Chondrocyte (in vitro differentiated cells): ENCODE data around the gene NGLY1. TPM values are rescaled to one million over a fixed set of nuclear protein-coding genes. Genes with fewer than 3 reads are reported as not detected.

Source experiments
- DNase-seq: peaks from one replicate; pipeline ENCODE4 v3.0.0; 2021; ENCODE audit warnings: mixed read lengths, low spot score
- H3K27ac Mint-ChIP-seq: one replicate; pipeline ENCODE4 v1.8.0; 2021; ENCODE audit warnings: mild to moderate bottlenecking, moderate library complexity, mixed read lengths; ENCODE audit not compliant: unreplicated experiment
- H3K27me3 Mint-ChIP-seq: 2 replicates; pipeline ENCODE4 v1.8.0; 2021; ENCODE audit warnings: low read depth, mixed read lengths
- H3K36me3 Mint-ChIP-seq: 2 replicates; pipeline ENCODE4 v1.8.0; 2021; ENCODE audit warnings: low read depth, mixed read lengths
- H3K4me1 Mint-ChIP-seq: 2 replicates; pipeline ENCODE4 v1.8.0; 2021; ENCODE audit warnings: low read depth, mild to moderate bottlenecking, mixed read lengths
- H3K4me3 Mint-ChIP-seq: one replicate; pipeline ENCODE4 v1.8.0; 2021; ENCODE audit warnings: mild to moderate bottlenecking, moderate library complexity, mixed read lengths; ENCODE audit not compliant: unreplicated experiment
- H3K9me3 Mint-ChIP-seq: 2 replicates; pipeline ENCODE4 v1.8.0; 2021; ENCODE audit warnings: low read depth, mixed read lengths
- CTCF ChIP-seq: fragments of 200-600 bp; sonication (generic); IDR thresholded peaks from 2 replicates; pipeline ENCODE4 v1.5.0; 2021; ENCODE audit warnings: antibody characterized with exemption, mild to moderate bottlenecking, moderate library complexity
- total RNA-seq: library from RNA; stranded (reverse); gene quantifications from 3 replicates; pipeline ENCODE4 v1.2.1, GENCODE V29; 2021

Gene NGLY1
- total RNA-seq, 1 donor from 2014 or later = 29.1 TPM

- no peak for TF ChIP-seq CTCF
- DNase-seq = no peak
- H3K36me3 Mint-ChIP-seq = no peaks in the 10 kb centered on the region
- no peaks in the 10 kb centered on the region for H3K4me1 Mint-ChIP-seq
- H3K27ac Mint-ChIP-seq = no peak overlapping the region
- peaks cover 14% of the 10 kb centered on the region for H3K27me3 Mint-ChIP-seq
- no peaks in the 10 kb centered on the region for H3K9me3 Mint-ChIP-seq
- H3K4me3 Mint-ChIP-seq = no peak overlapping the region
Measured at GRCh38 chr3:25695731-25696420, 87.4 kb downstream of the NGLY1 start.

- Mint-ChIP-seq H3K4me3 (no peak overlapping the region), H3K9me3 (no peaks in the 10 kb centered on the region), H3K27ac (no peak overlapping the region)
Measured at GRCh38 chr3:25693238-25693637, 90.0 kb downstream of the NGLY1 start.

GRCh38 chr3:25692341-25692740 lies 90.9 kb downstream of the NGLY1 start:
- no peaks in the 10 kb centered on the region for H3K36me3 Mint-ChIP-seq
- no peak for TF ChIP-seq CTCF
- DNase-seq = no peak
- no peaks in the 10 kb centered on the region for H3K4me1 Mint-ChIP-seq
- H3K9me3 Mint-ChIP-seq = no peaks in the 10 kb centered on the region
- no peak overlapping the region for H3K27ac Mint-ChIP-seq
- peaks cover 27% of the 10 kb centered on the region for H3K27me3 Mint-ChIP-seq
- H3K4me3 Mint-ChIP-seq = no peak overlapping the region

More at GRCh38 chr3:25693238-25693637, 90.0 kb downstream of the NGLY1 start:
- Mint-ChIP-seq H3K4me1 (no peaks in the 10 kb centered on the region), H3K36me3 (no peaks in the 10 kb centered on the region), H3K27me3 (peaks cover 20% of the 10 kb centered on the region)
- DNase-seq = no peak
- TF ChIP-seq CTCF = no peak

- DNase-seq = no peak
- no peaks in the 10 kb centered on the region for H3K9me3 Mint-ChIP-seq
- no peak for TF ChIP-seq CTCF
- H3K36me3 Mint-ChIP-seq = no peaks in the 10 kb centered on the region
- no peak overlapping the region for H3K27ac Mint-ChIP-seq
- peaks cover 22% of the 10 kb centered on the region for H3K27me3 Mint-ChIP-seq
- no peak overlapping the region for H3K4me3 Mint-ChIP-seq
- H3K4me1 Mint-ChIP-seq = no peaks in the 10 kb centered on the region
Measured at GRCh38 chr3:25690768-25691533, 92.3 kb downstream of the NGLY1 start.

- no peak for TF ChIP-seq CTCF
- H3K4me3 Mint-ChIP-seq = no peak overlapping the region
- no peaks in the 10 kb centered on the region for H3K36me3 Mint-ChIP-seq
- H3K27ac Mint-ChIP-seq = no peak overlapping the region
- DNase-seq = no peak
- peaks cover 20% of the 10 kb centered on the region for H3K27me3 Mint-ChIP-seq
- H3K9me3 Mint-ChIP-seq = no peaks in the 10 kb centered on the region
- no peaks in the 10 kb centered on the region for H3K4me1 Mint-ChIP-seq
Measured at GRCh38 chr3:25689226-25689625, 94.0 kb downstream of the NGLY1 start.
